HUDEP-2 (cell line): ENCODE results near the gene IQGAP2.
"Not testable (repeated sequence)": the region's sequence is repeated elsewhere in the genome, so short reads cannot be mapped to it uniquely, and the experiment has no call there.

Experiments used
- DNase-seq, 76 experiments: peaks; one replicate each; lab custom pipeline; 2025; ENCODE audit not compliant: unreplicated experiment in 76 of 76; lab: John Stamatoyannopoulos, UW

The IQGAP2 gene

GRCh38 chr5:76413746-76414145 is 10.7 kb downstream of the IQGAP2 start:
- DNase-seq, result no peak

- no peak for DNase-seq
These were observed 11.7 kb downstream of the IQGAP2 start for GRCh38 chr5:76414788-76415187.

GRCh38 chr5:76415855-76416254 is 12.8 kb downstream of the IQGAP2 start:
- DNase-seq, result no peak

GRCh38 chr5:76419597-76420298 is 16.7 kb downstream of the IQGAP2 start:
- no peak for DNase-seq

GRCh38 chr5:76422227-76422626 is 19.1 kb downstream of the IQGAP2 start:
- no peak for DNase-seq

GRCh38 chr5:76422742-76423141 is 19.7 kb downstream of the IQGAP2 start:
- DNase-seq, result no peak

GRCh38 chr5:76425146-76425545 is 22.1 kb downstream of the IQGAP2 start:
- DNase-seq, result no peak

GRCh38 chr5:76425928-76426804 is 23.1 kb downstream of the IQGAP2 start:
- DNase-seq, result no peak

GRCh38 chr5:76427206-76428140 is 24.4 kb downstream of the IQGAP2 start:
- DNase-seq, result no peak

GRCh38 chr5:76428550-76428949 is 25.5 kb downstream of the IQGAP2 start:
- DNase-seq, result not testable (repeated sequence)

GRCh38 chr5:76433261-76433660 is 30.2 kb downstream of the IQGAP2 start:
- no peak for DNase-seq

GRCh38 chr5:76437507-76437906 is 34.4 kb downstream of the IQGAP2 start:
- not testable (repeated sequence) for DNase-seq

- DNase-seq, result no peak
These were observed 34.9 kb downstream of the IQGAP2 start for GRCh38 chr5:76438025-76438424.

- no peak for DNase-seq
These were observed 36.1 kb downstream of the IQGAP2 start for GRCh38 chr5:76439201-76439600.

GRCh38 chr5:76439929-76440328 is 36.8 kb downstream of the IQGAP2 start:
- DNase-seq, result no peak

GRCh38 chr5:76441101-76441500 is 38.0 kb downstream of the IQGAP2 start:
- no peak for DNase-seq

GRCh38 chr5:76441890-76442673 is 39.0 kb downstream of the IQGAP2 start:
- no peak for DNase-seq

GRCh38 chr5:76443066-76443800 is 40.1 kb downstream of the IQGAP2 start:
- DNase-seq, result no peak

GRCh38 chr5:76445063-76445462 is 42.0 kb downstream of the IQGAP2 start:
- peak in 2 of 76 experiments; percentile 1 to 2 for DNase-seq
